ENCODE data around the gene PDXP. TPM values are rescaled to one million over a fixed set of nuclear protein-coding genes. Genes with fewer than 3 reads are reported as not detected.
A peak's percentile ranks its signal among the peaks of the same experiment; 100 is the strongest.

The PDXP gene
- total and polyA plus RNA-seq, 2 of the 13 experiments (the other 11 are each of a cell fraction or from before 2014, with no cell fraction given), result 58.2 to 70.6 TPM

DNA sequence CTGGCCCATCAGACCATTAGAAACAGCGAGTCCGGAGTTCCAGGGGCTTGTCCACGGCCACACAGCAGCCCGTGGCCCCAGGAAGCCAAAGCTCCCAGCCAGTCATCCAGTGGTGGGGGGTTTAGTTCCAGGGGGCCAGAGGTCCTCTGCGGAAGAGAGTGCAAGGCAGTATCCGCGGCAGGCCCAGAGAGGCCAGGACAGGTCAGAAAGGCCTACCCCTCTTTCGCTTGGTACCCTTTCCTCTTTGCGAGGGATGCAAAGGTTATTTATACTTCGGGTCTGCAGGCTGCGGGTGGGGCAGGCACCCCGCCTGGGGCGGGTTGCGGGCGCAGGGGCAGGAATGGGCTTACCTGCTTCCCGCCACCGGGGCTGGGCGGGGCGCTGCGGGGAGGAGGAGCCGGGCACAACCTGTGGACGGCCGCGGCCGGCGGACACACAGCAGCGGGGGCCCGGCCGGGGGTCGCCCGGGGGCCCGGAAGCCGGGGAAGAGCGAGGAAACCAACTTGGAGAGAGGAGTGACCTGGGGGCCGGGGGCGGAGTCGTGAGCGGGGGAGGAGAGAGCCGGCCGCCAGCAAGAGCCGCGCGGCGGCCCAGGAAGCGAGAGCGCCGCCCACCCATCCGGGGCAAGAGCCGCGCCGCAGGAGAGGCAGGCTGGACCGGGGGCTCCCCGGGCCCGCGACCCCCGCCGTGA lies 19.3 kb upstream of the PDXP start, which contains the start of gene SH3BP1 (continued):
- TF ChIP-seq, protein P1, sequence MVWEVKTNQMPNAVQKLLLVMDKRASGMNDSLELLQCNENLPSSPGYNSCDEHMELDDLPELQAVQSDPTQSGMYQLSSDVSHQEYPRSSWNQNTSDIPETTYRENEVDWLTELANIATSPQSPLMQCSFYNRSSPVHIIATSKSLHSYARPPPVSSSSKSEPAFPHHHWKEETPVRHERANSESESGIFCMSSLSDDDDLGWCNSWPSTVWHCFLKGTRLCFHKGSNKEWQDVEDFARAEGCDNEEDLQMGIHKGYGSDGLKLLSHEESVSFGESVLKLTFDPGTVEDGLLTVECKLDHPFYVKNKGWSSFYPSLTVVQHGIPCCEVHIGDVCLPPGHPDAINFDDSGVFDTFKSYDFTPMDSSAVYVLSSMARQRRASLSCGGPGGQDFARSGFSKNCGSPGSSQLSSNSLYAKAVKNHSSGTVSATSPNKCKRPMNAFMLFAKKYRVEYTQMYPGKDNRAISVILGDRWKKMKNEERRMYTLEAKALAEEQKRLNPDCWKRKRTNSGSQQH (CRISPR knock-in tag; IDR thresholded peaks at IDR 0.05; ENCODE audit: low read depth), result no peak
- TF ChIP-seq, protein P2, sequence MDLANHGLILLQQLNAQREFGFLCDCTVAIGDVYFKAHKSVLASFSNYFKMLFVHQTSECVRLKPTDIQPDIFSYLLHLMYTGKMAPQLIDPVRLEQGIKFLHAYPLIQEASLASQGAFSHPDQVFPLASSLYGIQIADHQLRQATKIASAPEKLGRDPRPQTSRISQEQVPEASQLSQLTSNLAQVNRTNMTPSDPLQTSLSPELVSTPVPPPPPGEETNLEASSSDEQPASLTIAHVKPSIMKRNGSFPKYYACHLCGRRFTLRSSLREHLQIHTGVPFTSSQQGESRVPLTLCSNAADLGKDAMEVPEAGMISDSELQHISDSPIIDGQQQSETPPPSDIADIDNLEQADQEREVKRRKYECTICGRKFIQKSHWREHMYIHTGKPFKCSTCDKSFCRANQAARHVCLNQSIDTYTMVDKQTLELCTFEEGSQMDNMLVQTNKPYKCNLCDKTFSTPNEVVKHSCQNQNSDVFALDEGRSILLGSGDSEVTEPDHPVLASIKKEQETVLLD (CRISPR knock-in tag; IDR thresholded peaks at IDR 0.05; ENCODE audit: low read depth), result peak; percentile 76; the same call in 1 of the 2 replicates
- TF ChIP-seq, protein P3, sequence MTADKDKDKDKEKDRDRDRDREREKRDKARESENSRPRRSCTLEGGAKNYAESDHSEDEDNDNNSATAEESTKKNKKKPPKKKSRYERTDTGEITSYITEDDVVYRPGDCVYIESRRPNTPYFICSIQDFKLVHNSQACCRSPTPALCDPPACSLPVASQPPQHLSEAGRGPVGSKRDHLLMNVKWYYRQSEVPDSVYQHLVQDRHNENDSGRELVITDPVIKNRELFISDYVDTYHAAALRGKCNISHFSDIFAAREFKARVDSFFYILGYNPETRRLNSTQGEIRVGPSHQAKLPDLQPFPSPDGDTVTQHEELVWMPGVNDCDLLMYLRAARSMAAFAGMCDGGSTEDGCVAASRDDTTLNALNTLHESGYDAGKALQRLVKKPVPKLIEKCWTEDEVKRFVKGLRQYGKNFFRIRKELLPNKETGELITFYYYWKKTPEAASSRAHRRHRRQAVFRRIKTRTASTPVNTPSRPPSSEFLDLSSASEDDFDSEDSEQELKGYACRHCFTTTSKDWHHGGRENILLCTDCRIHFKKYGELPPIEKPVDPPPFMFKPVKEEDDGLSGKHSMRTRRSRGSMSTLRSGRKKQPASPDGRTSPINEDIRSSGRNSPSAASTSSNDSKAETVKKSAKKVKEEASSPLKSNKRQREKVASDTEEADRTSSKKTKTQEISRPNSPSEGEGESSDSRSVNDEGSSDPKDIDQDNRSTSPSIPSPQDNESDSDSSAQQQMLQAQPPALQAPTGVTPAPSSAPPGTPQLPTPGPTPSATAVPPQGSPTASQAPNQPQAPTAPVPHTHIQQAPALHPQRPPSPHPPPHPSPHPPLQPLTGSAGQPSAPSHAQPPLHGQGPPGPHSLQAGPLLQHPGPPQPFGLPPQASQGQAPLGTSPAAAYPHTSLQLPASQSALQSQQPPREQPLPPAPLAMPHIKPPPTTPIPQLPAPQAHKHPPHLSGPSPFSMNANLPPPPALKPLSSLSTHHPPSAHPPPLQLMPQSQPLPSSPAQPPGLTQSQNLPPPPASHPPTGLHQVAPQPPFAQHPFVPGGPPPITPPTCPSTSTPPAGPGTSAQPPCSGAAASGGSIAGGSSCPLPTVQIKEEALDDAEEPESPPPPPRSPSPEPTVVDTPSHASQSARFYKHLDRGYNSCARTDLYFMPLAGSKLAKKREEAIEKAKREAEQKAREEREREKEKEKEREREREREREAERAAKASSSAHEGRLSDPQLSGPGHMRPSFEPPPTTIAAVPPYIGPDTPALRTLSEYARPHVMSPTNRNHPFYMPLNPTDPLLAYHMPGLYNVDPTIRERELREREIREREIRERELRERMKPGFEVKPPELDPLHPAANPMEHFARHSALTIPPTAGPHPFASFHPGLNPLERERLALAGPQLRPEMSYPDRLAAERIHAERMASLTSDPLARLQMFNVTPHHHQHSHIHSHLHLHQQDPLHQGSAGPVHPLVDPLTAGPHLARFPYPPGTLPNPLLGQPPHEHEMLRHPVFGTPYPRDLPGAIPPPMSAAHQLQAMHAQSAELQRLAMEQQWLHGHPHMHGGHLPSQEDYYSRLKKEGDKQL (CRISPR knock-in tag; IDR thresholded peaks at IDR 0.05; ENCODE audit: low read depth), result no peak
- TF ChIP-seq ZNF550 (CRISPR knock-in tag; IDR thresholded peaks at IDR 0.05; ENCODE audit: borderline replicate concordance), result no peak
- TF ChIP-seq PRPF4 (IDR thresholded peaks at IDR 0.05; ENCODE audit: low read depth, low read length, poor library complexity, severe bottlenecking), result no peak
- no peak for TF ChIP-seq CHCHD3 (CRISPR knock-in tag; IDR thresholded peaks at IDR 0.05)
- TF ChIP-seq CEBPG (CRISPR knock-in tag; IDR thresholded peaks at IDR 0.05), result no peak
- TF ChIP-seq DNMT3B (CRISPR knock-in tag; conservative IDR thresholded peaks at IDR 0.05), result no peak
- TF ChIP-seq ZNF296 (CRISPR knock-in tag; conservative IDR thresholded peaks at IDR 0.05), result no peak
- TF ChIP-seq RELA (CRISPR knock-in tag; IDR thresholded peaks at IDR 0.05), result no peak
- no peak for TF ChIP-seq U2AF1 (optimal IDR thresholded peaks at IDR 0.05; ENCODE audit: low read depth, low read length)
- no peak for TF ChIP-seq HNRNPK (IDR thresholded peaks at IDR 0.05; ENCODE audit: low read depth, low read length, poor library complexity, severe bottlenecking)
- no peak for TF ChIP-seq ZNF337 (CRISPR knock-in tag; IDR thresholded peaks at IDR 0.05; ENCODE audit: borderline replicate concordance, low read depth)
- peak; percentile 51; the same call in 1 of the 2 replicates for TF ChIP-seq ZBTB7B (CRISPR knock-in tag; IDR thresholded peaks at IDR 0.05)
- TF ChIP-seq ATRX (CRISPR knock-in tag; IDR thresholded peaks at IDR 0.05; ENCODE audit: borderline replicate concordance), result no peak
- TF ChIP-seq ZNF790 (CRISPR knock-in tag; IDR thresholded peaks at IDR 0.05; ENCODE audit: borderline replicate concordance), result 0 out of 2 replicates have a peak, but pooled peaks have one; percentile 14
- 0 out of 2 replicates have a peak, but pooled peaks have one; percentile 21 for TF ChIP-seq KLF12 (CRISPR knock-in tag; IDR thresholded peaks at IDR 0.05; ENCODE audit: borderline replicate concordance)
- no peak; the same call in 1 of the 2 replicates for TF ChIP-seq RARA (CRISPR knock-in tag; IDR thresholded peaks at IDR 0.05)
- TF ChIP-seq, protein P4, sequence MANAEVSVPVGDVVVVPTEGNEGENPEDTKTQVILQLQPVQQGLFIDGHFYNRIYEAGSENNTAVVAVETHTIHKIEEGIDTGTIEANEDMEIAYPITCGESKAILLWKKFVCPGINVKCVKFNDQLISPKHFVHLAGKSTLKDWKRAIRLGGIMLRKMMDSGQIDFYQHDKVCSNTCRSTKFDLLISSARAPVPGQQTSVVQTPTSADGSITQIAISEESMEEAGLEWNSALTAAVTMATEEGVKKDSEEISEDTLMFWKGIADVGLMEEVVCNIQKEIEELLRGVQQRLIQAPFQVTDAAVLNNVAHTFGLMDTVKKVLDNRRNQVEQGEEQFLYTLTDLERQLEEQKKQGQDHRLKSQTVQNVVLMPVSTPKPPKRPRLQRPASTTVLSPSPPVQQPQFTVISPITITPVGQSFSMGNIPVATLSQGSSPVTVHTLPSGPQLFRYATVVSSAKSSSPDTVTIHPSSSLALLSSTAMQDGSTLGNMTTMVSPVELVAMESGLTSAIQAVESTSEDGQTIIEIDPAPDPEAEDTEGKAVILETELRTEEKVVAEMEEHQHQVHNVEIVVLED (CRISPR knock-in tag; IDR thresholded peaks at IDR 0.05; ENCODE audit: borderline replicate concordance), result no peak
- TF ChIP-seq KLF16 (CRISPR knock-in tag; IDR thresholded peaks at IDR 0.05), result no peak

Data from HepG2 (cell line).